HCT116 (cell line): ENCODE results near the gene SLC38A8. TPM values are rescaled to one million over a fixed set of nuclear protein-coding genes. Genes with fewer than 3 reads are reported as not detected.

Experiments
- ATAC-seq: fragments of 200-7000 bp; cut with Tn5 transposase; 2 replicates; pipeline ENCODE4 v1.9.1; 2020; ENCODE audit warnings: mild to moderate bottlenecking, moderate library complexity
- BruUV-seq: library from RNA; stranded (reverse); fragments of 400-500 nt; replicated peaks from 2 replicates; lab custom pipeline; 2021; lab: Mats Ljungman, UMichigan
- CTCF ChIA-PET: fragments of 300-600 bp; sonication (Branson Sonifier 250); formaldehyde crosslinking; loops from one replicate; lab custom pipeline; 2021; ENCODE audit warnings: antibody characterized with exemption; lab: Charles Lee
- POLR2A ChIA-PET: fragments of 300-600, 350-600 bp; sonication (Branson Sonifier 250); formaldehyde crosslinking; loops from one replicate; lab custom pipeline; 2021; ENCODE audit warnings: antibody characterized with exemption; lab: Charles Lee
- RAD21 ChIA-PET, 2 experiments: fragments of 300-600 bp; sonication (Branson Sonifier 250); formaldehyde crosslinking; loops; one replicate each; lab custom pipeline; 2023; ENCODE audit warnings: low total read pairs in 2 of 2; ENCODE audit not compliant: uncharacterized antibody in 2 of 2, unreplicated experiment in 2 of 2, low non-redundant PET in 1 of 2; lab: Charles Lee
- DNase-seq: peaks from one replicate; pipeline ENCODE4 v3.0.0-alpha.2; 2010; ENCODE audit warnings: low read depth, low spot score
- H2AFZ ChIP-seq: fragments of 200-600 bp; shearing (Covaris generic), sonication (generic); 2 replicates; pipeline ENCODE4 v1.6.1; 2017; ENCODE audit warnings: low read depth, mixed run types, mixed read lengths, antibody characterized with exemption, low read length; ENCODE audit not compliant: poor library complexity, severe bottlenecking
- H3K27ac ChIP-seq: 2 replicates; pipeline ENCODE4 v1.5.1; 2012; ENCODE audit warnings: low read depth, low read length
- H3K27me3 ChIP-seq: fragments of 200-600 bp; sonication (generic); 2 replicates; pipeline ENCODE4 v1.6.1; 2016; ENCODE audit warnings: mixed run types, low read length, mixed read lengths; ENCODE audit not compliant: insufficient read depth
- H3K36me3 ChIP-seq, 2 experiments: fragments of 200-500 bp in 1 of 2; fragments of 200-600 bp in 1 of 2; sonication (Bioruptor generic) in 1 of 2; sonication (generic) in 1 of 2; 2 replicates each; pipeline versions ENCODE4 v1.5.1 to v1.6.1; 2014 to 2016; ENCODE audit warnings: low read length in 2 of 2, inconsistent platforms in 1 of 2, mixed read lengths in 1 of 2, mixed run types in 1 of 2; ENCODE audit not compliant: insufficient read depth in 2 of 2, control insufficient read depth in 1 of 2
- H3K4me1 ChIP-seq, 2 experiments: fragments of 200-600 bp in 1 of 2; sonication (generic) in 1 of 2; 2 replicates each; pipeline versions ENCODE4 v1.5.1 to v1.6.1; 2012 to 2017; ENCODE audit warnings: low read length in 2 of 2, inconsistent platforms in 1 of 2, mild to moderate bottlenecking in 1 of 2, mixed read lengths in 1 of 2, mixed run types in 1 of 2, moderate library complexity in 1 of 2; ENCODE audit not compliant: insufficient read depth in 2 of 2, control insufficient read depth in 1 of 2
- H3K4me2 ChIP-seq: fragments of 200-600 bp; sonication (generic); 2 replicates; pipeline ENCODE4 v1.6.1; 2017; ENCODE audit warnings: mixed run types, low read length, mixed read lengths
- H3K4me3 ChIP-seq, 2 experiments: fragments of 200-600 bp in 1 of 2; sonication (generic) in 1 of 2; replicated peaks in 1 of 2; 2 replicates each; pipeline ENCODE4 v1.5.1; 2011 to 2016; ENCODE audit warnings: low read length in 2 of 2, control low read depth in 1 of 2, low read depth in 1 of 2, mild to moderate bottlenecking in 1 of 2, mixed read lengths in 1 of 2, mixed run types in 1 of 2
- H3K79me2 ChIP-seq: fragments of 200-600 bp; sonication (generic); 2 replicates; pipeline ENCODE4 v1.6.1; 2017; ENCODE audit warnings: mild to moderate bottlenecking, mixed run types, low read length, moderate library complexity, mixed read lengths; ENCODE audit not compliant: insufficient read depth
- H3K9ac ChIP-seq: fragments of 200-600 bp; sonication (generic); 2 replicates; pipeline ENCODE4 v1.6.1; 2016; ENCODE audit warnings: low read length, mixed read lengths
- H3K9me2 ChIP-seq: fragments of 200-600 bp; sonication (generic), shearing (Covaris generic); 2 replicates; pipeline ENCODE4 v1.6.1; 2017; ENCODE audit warnings: mixed run types, mild to moderate bottlenecking, moderate library complexity; ENCODE audit not compliant: insufficient read depth
- H3K9me3 ChIP-seq, 2 experiments: fragments of 200-500 bp in 1 of 2; fragments of 200-600 bp in 1 of 2; sonication (Bioruptor generic) in 1 of 2; sonication (generic) in 1 of 2; 2 replicates each; pipeline ENCODE4 v1.6.1; 2014 to 2017; ENCODE audit warnings: low read length in 2 of 2, mixed read lengths in 2 of 2, inconsistent platforms in 1 of 2, low read depth in 1 of 2, mild to moderate bottlenecking in 1 of 2, mixed run types in 1 of 2, moderate library complexity in 1 of 2; ENCODE audit not compliant: control insufficient read depth in 1 of 2, insufficient read depth in 1 of 2
- H4K20me1 ChIP-seq: fragments of 200-600 bp; sonication (generic), shearing (Covaris generic); 2 replicates; pipeline ENCODE4 v1.6.1; 2017; ENCODE audit warnings: mixed run types, mild to moderate bottlenecking, moderate library complexity; ENCODE audit not compliant: insufficient read depth
- CBX3 ChIP-seq: IDR thresholded peaks from 2 replicates; pipeline ENCODE4 v1.6.1; 2012; ENCODE audit warnings: low read depth
- EGR1 ChIP-seq: IDR thresholded peaks from 2 replicates; pipeline ENCODE4 v1.6.1; 2012; ENCODE audit warnings: low read depth
- ELF1 ChIP-seq: IDR thresholded peaks from 2 replicates; pipeline ENCODE4 v1.6.1; 2012; ENCODE audit warnings: low read depth, borderline replicate concordance
- EZH2 ChIP-seq: fragments of 200-600 bp; sonication (generic); IDR thresholded peaks from 2 replicates; pipeline ENCODE4 v1.6.1; 2017; ENCODE audit warnings: antibody characterized with exemption, mixed run types
- EZH2phosphoT487 ChIP-seq: fragments of 200-600 bp; IDR thresholded peaks from 2 replicates; pipeline ENCODE4 v1.6.1; 2018; ENCODE audit warnings: antibody characterized with exemption, borderline replicate concordance
- FOSL1 ChIP-seq: IDR thresholded peaks from 2 replicates; pipeline ENCODE4 v1.6.1; 2012; ENCODE audit warnings: low read depth
- JUND ChIP-seq: IDR thresholded peaks from 2 replicates; pipeline ENCODE4 v1.6.1; 2012
- POLR2A ChIP-seq: IDR thresholded peaks from 2 replicates; pipeline ENCODE4 v1.7.0; 2011; ENCODE audit warnings: borderline replicate concordance; ENCODE audit not compliant: insufficient read depth, insufficient read length; ENCODE audit errors: extremely low read depth
- POLR2AphosphoS5 ChIP-seq: IDR thresholded peaks from 2 replicates; pipeline ENCODE4 v1.6.1; 2011; ENCODE audit warnings: mild to moderate bottlenecking, low read depth, low read length, moderate library complexity
- RAD21 ChIP-seq: IDR thresholded peaks from 2 replicates; pipeline ENCODE4 v1.6.1; 2012; ENCODE audit warnings: low read depth, mild to moderate bottlenecking
- SIN3A ChIP-seq: IDR thresholded peaks from 2 replicates; pipeline ENCODE4 v1.6.1; 2012; ENCODE audit warnings: low read depth
- SP1 ChIP-seq: IDR thresholded peaks from 2 replicates; pipeline ENCODE4 v1.6.1; 2012; ENCODE audit warnings: low read depth
- SRF ChIP-seq: IDR thresholded peaks from 2 replicates; pipeline ENCODE4 v1.6.1; 2012; ENCODE audit warnings: low read depth
- TCF7L2 ChIP-seq: IDR thresholded peaks from 2 replicates; pipeline ENCODE4 v1.7.0; 2011; ENCODE audit warnings: borderline replicate concordance, inconsistent platforms; ENCODE audit not compliant: insufficient read depth, insufficient read length; ENCODE audit errors: extremely low read depth
- YY1 ChIP-seq: IDR thresholded peaks from 2 replicates; pipeline ENCODE4 v1.6.1; 2011; ENCODE audit warnings: low read length, low read depth, moderate library complexity, mild to moderate bottlenecking; ENCODE audit not compliant: insufficient replicate concordance; ENCODE audit errors: extremely low read depth
- ZFX ChIP-seq: fragments of 450-650 bp; IDR thresholded peaks from 2 replicates; pipeline ENCODE4 v1.6.1; 2017
- ZNF274 ChIP-seq: fragments of 200-500 bp; sonication (Bioruptor generic); IDR thresholded peaks from 2 replicates; pipeline ENCODE4 v1.6.1; 2014; ENCODE audit warnings: mild to moderate bottlenecking, low read depth, low read length, inconsistent platforms
- intact Hi-C: fragments of 100-400 bp; cut with micrococcal nuclease; formaldehyde crosslinking; loops from 2 replicates; pipeline ENCODE4 v1.10.0; 2022
- total RNA-seq: library from RNA; stranded (reverse); gene quantifications from one replicate; pipeline ENCODE4 v1.2.1, GENCODE V29; 2021; ENCODE audit not compliant: unreplicated experiment
- TF ChIP-seq, protein P1 (sequence below): IDR thresholded peaks from 2 replicates; pipeline ENCODE4 v1.6.1; 2012
- TF ChIP-seq, protein P2 (sequence below): IDR thresholded peaks from 2 replicates; pipeline ENCODE4 v1.6.1; 2012; ENCODE audit warnings: low read depth
- TF ChIP-seq, protein P3 (sequence below): IDR thresholded peaks from 2 replicates; pipeline ENCODE4 v1.6.1; 2011; ENCODE audit warnings: mild to moderate bottlenecking, low read length, moderate library complexity; ENCODE audit not compliant: insufficient replicate concordance; ENCODE audit errors: extremely low read depth

Gene SLC38A8
- total RNA-seq, 1 experiment from 2014 or later, result not detected

DNA sequence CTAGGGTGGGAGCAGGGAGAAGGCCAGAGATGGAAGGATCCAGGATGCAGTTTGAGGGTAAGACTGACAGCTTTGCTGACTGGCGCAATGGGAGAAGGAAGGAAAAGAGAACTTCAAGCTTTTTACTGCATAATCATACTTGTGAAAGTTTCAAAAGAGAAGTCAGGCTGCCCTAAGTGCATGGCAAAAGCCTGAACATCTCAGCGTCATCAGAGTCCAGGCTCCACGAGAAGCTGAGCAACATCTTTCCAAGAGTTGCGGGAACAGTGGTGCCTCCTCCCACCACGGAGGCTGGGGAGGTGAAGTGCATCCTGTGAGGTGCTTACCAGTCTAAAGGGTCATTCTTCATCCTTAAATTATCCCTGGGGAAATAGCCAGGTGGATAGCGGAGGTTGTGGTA, 26.9 kb upstream of the SLC38A8 start:
- H3K27ac ChIP-seq, result no peak overlapping the region
- ChIA-PET POLR2A (interaction anchor here (1.3 kb wide), 1 partner anchor 117 kb away, joined by 3 read pairs; the partner anchor contains the start of gene TAF1C), RAD21 (no interaction called here), CTCF (interaction anchor here (1.5 to 6.2 kb wide), 3 partner anchors 16 to 115 kb away, joined by 3 to 33 read pairs (median 8); no protein-coding TSS in a partner anchor)
- BruUV-seq, result no TSS peak
- no peak for DNase-seq
- no peaks in the 10 kb centered on the region for H3K9me3 ChIP-seq
- H3K9ac ChIP-seq, result no peak overlapping the region
- H3K4me1 ChIP-seq, result no peaks in the 10 kb centered on the region
- H3K27me3 ChIP-seq, result no peaks in the 10 kb centered on the region
- ATAC-seq, result no peak
- H3K36me3 ChIP-seq, result peaks cover 49 to 62% of the 10 kb centered on the region in 2 experiments
- H3K4me2 ChIP-seq, result no peak overlapping the region
- H3K4me3 ChIP-seq, result no peak overlapping the region
- no peaks in the 10 kb centered on the region for H3K9me2 ChIP-seq
- intact Hi-C loops, result no loop called here
- H2AFZ ChIP-seq, result no peak overlapping the region
- H4K20me1 ChIP-seq, result no peaks in the 10 kb centered on the region
- no peaks in the 10 kb centered on the region for H3K79me2 ChIP-seq
- TF ChIP-seq ELF1, result no peak
- no peak for TF ChIP-seq SIN3A
- no peak for TF ChIP-seq SRF
- no peak for TF ChIP-seq RAD21
- TF ChIP-seq YY1, result no peak
- no peak for TF ChIP-seq EZH2
- TF ChIP-seq JUND, result no peak
- TF ChIP-seq TCF7L2, result no peak
- no peak for TF ChIP-seq ZFX
- TF ChIP-seq, protein P1, sequence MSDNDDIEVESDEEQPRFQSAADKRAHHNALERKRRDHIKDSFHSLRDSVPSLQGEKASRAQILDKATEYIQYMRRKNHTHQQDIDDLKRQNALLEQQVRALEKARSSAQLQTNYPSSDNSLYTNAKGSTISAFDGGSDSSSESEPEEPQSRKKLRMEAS, result no peak
- TF ChIP-seq SP1, result no peak
- no peak for TF ChIP-seq EGR1
- TF ChIP-seq, protein P2, sequence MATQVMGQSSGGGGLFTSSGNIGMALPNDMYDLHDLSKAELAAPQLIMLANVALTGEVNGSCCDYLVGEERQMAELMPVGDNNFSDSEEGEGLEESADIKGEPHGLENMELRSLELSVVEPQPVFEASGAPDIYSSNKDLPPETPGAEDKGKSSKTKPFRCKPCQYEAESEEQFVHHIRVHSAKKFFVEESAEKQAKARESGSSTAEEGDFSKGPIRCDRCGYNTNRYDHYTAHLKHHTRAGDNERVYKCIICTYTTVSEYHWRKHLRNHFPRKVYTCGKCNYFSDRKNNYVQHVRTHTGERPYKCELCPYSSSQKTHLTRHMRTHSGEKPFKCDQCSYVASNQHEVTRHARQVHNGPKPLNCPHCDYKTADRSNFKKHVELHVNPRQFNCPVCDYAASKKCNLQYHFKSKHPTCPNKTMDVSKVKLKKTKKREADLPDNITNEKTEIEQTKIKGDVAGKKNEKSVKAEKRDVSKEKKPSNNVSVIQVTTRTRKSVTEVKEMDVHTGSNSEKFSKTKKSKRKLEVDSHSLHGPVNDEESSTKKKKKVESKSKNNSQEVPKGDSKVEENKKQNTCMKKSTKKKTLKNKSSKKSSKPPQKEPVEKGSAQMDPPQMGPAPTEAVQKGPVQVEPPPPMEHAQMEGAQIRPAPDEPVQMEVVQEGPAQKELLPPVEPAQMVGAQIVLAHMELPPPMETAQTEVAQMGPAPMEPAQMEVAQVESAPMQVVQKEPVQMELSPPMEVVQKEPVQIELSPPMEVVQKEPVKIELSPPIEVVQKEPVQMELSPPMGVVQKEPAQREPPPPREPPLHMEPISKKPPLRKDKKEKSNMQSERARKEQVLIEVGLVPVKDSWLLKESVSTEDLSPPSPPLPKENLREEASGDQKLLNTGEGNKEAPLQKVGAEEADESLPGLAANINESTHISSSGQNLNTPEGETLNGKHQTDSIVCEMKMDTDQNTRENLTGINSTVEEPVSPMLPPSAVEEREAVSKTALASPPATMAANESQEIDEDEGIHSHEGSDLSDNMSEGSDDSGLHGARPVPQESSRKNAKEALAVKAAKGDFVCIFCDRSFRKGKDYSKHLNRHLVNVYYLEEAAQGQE, result no peak
- TF ChIP-seq CBX3, result no peak
- no peak for TF ChIP-seq POLR2A
- no peak for TF ChIP-seq POLR2AphosphoS5
- no peak for TF ChIP-seq EZH2phosphoT487
- no peak for TF ChIP-seq FOSL1
- TF ChIP-seq, protein P3, sequence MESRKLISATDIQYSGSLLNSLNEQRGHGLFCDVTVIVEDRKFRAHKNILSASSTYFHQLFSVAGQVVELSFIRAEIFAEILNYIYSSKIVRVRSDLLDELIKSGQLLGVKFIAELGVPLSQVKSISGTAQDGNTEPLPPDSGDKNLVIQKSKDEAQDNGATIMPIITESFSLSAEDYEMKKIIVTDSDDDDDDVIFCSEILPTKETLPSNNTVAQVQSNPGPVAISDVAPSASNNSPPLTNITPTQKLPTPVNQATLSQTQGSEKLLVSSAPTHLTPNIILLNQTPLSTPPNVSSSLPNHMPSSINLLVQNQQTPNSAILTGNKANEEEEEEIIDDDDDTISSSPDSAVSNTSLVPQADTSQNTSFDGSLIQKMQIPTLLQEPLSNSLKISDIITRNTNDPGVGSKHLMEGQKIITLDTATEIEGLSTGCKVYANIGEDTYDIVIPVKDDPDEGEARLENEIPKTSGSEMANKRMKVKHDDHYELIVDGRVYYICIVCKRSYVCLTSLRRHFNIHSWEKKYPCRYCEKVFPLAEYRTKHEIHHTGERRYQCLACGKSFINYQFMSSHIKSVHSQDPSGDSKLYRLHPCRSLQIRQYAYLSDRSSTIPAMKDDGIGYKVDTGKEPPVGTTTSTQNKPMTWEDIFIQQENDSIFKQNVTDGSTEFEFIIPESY, result no peak
- no peak for TF ChIP-seq ZNF274
- TF ChIP-seq, all 23 proteins: peak for 0
